ENCODE data around the gene DPM2.

GRCh38 chr9:127937056-127937387 lies 632 bp downstream of the DPM2 start:
- TF ChIP-seq CTCF (IDR thresholded peaks at IDR 0.05) (no peak), POLR2A (IDR thresholded peaks at IDR 0.05) (peak in 1 of 2 donors; percentile 4), POLR2AphosphoS5 (IDR thresholded peaks at IDR 0.05; ENCODE audit: insufficient read depth in 1 of 2, low read depth in 1 of 2) (no peak)
